Measurements from ENCODE around the gene UBA3.

- TF ChIP-seq CTCF (IDR thresholded peaks at IDR 0.05; ENCODE audit: poor library complexity), result no peak
- TF ChIP-seq EZH2 (IDR thresholded peaks at IDR 0.05; ENCODE audit: borderline replicate concordance), result no peak
These were observed 21.3 kb downstream of the UBA3 start for GRCh38 chr3:69058947-69059224.

Data from hepatocyte (in vitro differentiated cells).